ENCODE measurements around the gene GNAZ.

Gene GNAZ

GRCh38 chr22:23073526-23074229 is 3.4 kb downstream of the GNAZ start:
- H3K4me1 ChIP-seq (ENCODE audit: low read length) = no peaks in the 10 kb centered on the region
- no peak overlapping the region for H3K27ac ChIP-seq (ENCODE audit: low read length)
- TF ChIP-seq EZH2 (optimal IDR thresholded peaks at IDR 0.05; ENCODE audit: low read depth, low read length) = no peak
- TF ChIP-seq EZH2phosphoT487 (IDR thresholded peaks at IDR 0.05; ENCODE audit: low read length) = no peak
- no peak for TF ChIP-seq CTCF (IDR thresholded peaks at IDR 0.05; ENCODE audit: low read length)
- H3K9ac ChIP-seq (ENCODE audit: low read length) = no peak overlapping the region
- no peaks in the 10 kb centered on the region for H3K36me3 ChIP-seq (replicated peaks; ENCODE audit: insufficient read depth, low read length)
- no peaks in the 10 kb centered on the region for H3F3A ChIP-seq (ENCODE audit: insufficient read depth, low read length)
- H2AFZ ChIP-seq (ENCODE audit: low read length) = no peak overlapping the region
- H3K9me2 ChIP-seq (replicated peaks; ENCODE audit: insufficient read depth, low read length) = no peaks in the 10 kb centered on the region
- H3K27me3 ChIP-seq (replicated peaks; ENCODE audit: insufficient read depth, low read length) = no peaks in the 10 kb centered on the region
- H3K4me2 ChIP-seq (ENCODE audit: low read depth, low read length) = no peak overlapping the region
- H3K4me3 ChIP-seq (ENCODE audit: low read length) = no peak overlapping the region
- peaks cover 8% of the 10 kb centered on the region; the same call in 1 of the 2 replicates for H3K79me2 ChIP-seq (ENCODE audit: low read length)
- no peaks in the 10 kb centered on the region for H4K20me1 ChIP-seq (ENCODE audit: insufficient read depth, low read length)
- no peaks in the 10 kb centered on the region for H3K9me3 ChIP-seq (replicated peaks; ENCODE audit: insufficient read depth, low read length)
- DNase-seq = no peak

GRCh38 chr22:23074451-23074850 is 4.1 kb downstream of the GNAZ start:
- H3K9me2 ChIP-seq (replicated peaks; ENCODE audit: insufficient read depth, low read length) = no peaks in the 10 kb centered on the region
- H3K9me3 ChIP-seq (replicated peaks; ENCODE audit: insufficient read depth, low read length) = no peaks in the 10 kb centered on the region
- peaks cover 8% of the 10 kb centered on the region; the same call in 1 of the 2 replicates for H3K79me2 ChIP-seq (ENCODE audit: low read length)
- no peak for DNase-seq
- no peak overlapping the region for H3K9ac ChIP-seq (ENCODE audit: low read length)
- TF ChIP-seq EZH2phosphoT487 (IDR thresholded peaks at IDR 0.05; ENCODE audit: low read length) (no peak), EZH2 (optimal IDR thresholded peaks at IDR 0.05; ENCODE audit: low read depth, low read length) (no peak), CTCF (IDR thresholded peaks at IDR 0.05; ENCODE audit: low read length) (no peak)
- H3K4me1 ChIP-seq (ENCODE audit: low read length) = no peaks in the 10 kb centered on the region
- no peak overlapping the region for H2AFZ ChIP-seq (ENCODE audit: low read length)
- no peak overlapping the region for H3K4me2 ChIP-seq (ENCODE audit: low read depth, low read length)
- no peaks in the 10 kb centered on the region for H3K27me3 ChIP-seq (replicated peaks; ENCODE audit: insufficient read depth, low read length)
- no peaks in the 10 kb centered on the region for H3F3A ChIP-seq (ENCODE audit: insufficient read depth, low read length)
- no peak overlapping the region for H3K4me3 ChIP-seq (ENCODE audit: low read length)
- no peaks in the 10 kb centered on the region for H4K20me1 ChIP-seq (ENCODE audit: insufficient read depth, low read length)
- H3K36me3 ChIP-seq (replicated peaks; ENCODE audit: insufficient read depth, low read length) = no peaks in the 10 kb centered on the region
- H3K27ac ChIP-seq (ENCODE audit: low read length) = no peak overlapping the region

GRCh38 chr22:23075050-23075449 is 4.7 kb downstream of the GNAZ start:
- Histone ChIP-seq H3K9me2 (replicated peaks; ENCODE audit: insufficient read depth, low read length) (no peaks in the 10 kb centered on the region), H3K4me1 (ENCODE audit: low read length) (no peaks in the 10 kb centered on the region), H3F3A (ENCODE audit: insufficient read depth, low read length) (no peaks in the 10 kb centered on the region), H3K27me3 (replicated peaks; ENCODE audit: insufficient read depth, low read length) (no peaks in the 10 kb centered on the region), H3K36me3 (replicated peaks; ENCODE audit: insufficient read depth, low read length) (no peaks in the 10 kb centered on the region), H3K4me3 (ENCODE audit: low read length) (no peak overlapping the region), H2AFZ (ENCODE audit: low read length) (no peak overlapping the region), H3K4me2 (ENCODE audit: low read depth, low read length) (no peak overlapping the region), H3K9ac (ENCODE audit: low read length) (no peak overlapping the region), H4K20me1 (ENCODE audit: insufficient read depth, low read length) (no peaks in the 10 kb centered on the region), H3K9me3 (replicated peaks; ENCODE audit: insufficient read depth, low read length) (no peaks in the 10 kb centered on the region), H3K79me2 (ENCODE audit: low read length) (peaks cover 8% of the 10 kb centered on the region; the same call in 1 of the 2 replicates), H3K27ac (ENCODE audit: low read length) (no peak overlapping the region)
- TF ChIP-seq EZH2phosphoT487 (IDR thresholded peaks at IDR 0.05; ENCODE audit: low read length) (no peak), CTCF (IDR thresholded peaks at IDR 0.05; ENCODE audit: low read length) (no peak), EZH2 (optimal IDR thresholded peaks at IDR 0.05; ENCODE audit: low read depth, low read length) (no peak)
- no peak for DNase-seq
